Superior temporal gyrus (tissue), 1 donor: ENCODE measurements around the gene CD59.
"Not testable (repeated sequence)": the region's sequence is repeated elsewhere in the genome, so short reads cannot be mapped to it uniquely, and the experiment has no call there.

Source experiments
- DNase-seq: peaks from one replicate; pipeline ENCODE4 v3.0.0-alpha.2; 2016; ENCODE audit errors: extremely low spot score

CD59 gene

DNA sequence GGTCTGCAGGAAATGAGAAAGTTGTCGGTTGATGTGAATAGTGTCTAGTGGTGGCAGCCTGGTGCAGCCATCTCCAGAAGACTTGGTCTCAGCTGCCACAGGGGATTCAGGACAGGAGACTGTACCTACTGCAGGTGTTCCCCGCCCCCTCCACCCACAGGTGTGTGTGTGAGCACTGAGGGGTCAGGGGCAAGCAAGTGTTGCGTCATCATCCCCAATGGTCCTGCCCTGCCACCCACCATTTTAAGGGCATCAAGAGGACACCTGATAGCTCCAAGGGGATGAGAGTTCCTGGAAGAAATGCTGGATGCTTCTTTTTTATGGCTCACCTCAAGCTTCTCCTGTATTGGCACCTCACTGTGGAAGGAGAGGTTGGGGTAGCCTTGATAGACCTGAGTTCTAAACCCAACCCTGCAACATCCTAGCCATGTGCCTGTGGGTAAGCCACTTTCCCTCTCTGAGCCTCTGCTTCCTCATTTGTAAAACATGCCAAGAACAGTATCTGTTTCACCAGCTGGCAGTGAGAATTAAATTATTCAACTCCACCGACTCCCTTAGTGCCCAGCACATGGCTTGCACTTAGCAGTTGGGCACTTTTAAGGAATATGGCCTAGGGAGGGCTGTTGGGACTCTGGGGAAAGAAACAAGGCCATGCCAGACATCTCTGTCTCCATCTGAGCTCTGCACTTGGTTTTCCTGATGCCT lies 41.7 kb downstream of the CD59 start:
- no peak for DNase-seq

DNA sequence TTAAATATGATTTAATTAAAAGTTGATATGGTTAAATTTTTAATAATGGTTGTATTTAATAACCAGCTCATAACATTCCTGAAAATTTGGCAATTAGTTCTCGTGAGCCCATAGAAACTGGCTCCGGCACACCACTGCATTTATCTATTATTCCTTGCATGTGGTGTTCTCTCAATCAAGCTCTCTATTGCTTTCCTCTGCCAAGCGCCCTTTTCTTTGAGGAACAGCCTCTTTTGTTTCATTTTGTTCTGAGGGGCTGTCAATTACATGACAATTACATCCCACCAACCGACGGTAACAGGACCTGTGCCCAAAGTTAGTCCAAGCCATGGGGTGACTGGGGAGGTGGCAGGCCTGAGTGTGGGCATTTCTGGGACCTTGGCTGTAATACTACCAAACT lies 43.7 kb downstream of the CD59 start:
- DNase-seq, result no peak

GRCh38 chr11:33692013-33692504 lies 44.2 kb downstream of the CD59 start:
- DNase-seq, result peak; percentile 85

DNA sequence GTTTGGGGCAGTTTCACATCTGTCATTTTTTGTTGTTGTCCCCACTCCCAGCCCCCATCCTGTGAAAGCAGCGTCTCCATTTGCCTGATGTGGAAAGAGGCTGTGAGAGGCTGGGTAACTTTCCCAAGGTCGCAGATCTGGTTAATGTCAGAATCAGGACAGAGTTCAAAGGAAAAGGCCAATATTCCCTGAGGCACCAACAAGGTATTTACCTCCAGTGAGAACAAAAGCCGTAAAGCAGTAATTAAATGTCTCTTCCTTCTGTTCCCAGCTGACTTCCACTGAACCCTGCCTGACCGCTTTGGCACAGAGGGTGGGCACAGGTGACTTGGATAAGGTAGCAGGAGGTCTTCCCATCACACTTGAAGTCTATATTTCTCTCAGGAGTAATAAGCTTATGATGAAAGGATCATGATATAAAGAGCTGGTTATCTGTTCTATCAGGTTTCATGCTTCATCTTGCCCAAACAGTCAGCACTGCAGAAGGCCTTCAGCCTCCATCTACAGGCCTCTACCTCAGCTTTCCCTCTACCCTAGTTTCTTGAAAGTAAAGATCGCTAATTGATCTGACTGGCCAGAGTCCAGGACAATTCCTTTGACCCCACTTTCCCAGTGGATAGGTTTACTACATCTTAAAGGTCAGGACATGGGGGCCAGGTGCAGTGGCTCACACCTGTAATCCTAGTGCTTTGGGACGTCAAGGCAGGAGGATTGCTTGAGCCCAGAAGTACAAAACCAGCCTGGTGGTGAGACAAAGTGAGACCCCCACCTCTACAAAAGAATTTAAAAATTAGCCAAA lies 45.0 kb downstream of the CD59 start:
- DNase-seq, result no peak

DNA sequence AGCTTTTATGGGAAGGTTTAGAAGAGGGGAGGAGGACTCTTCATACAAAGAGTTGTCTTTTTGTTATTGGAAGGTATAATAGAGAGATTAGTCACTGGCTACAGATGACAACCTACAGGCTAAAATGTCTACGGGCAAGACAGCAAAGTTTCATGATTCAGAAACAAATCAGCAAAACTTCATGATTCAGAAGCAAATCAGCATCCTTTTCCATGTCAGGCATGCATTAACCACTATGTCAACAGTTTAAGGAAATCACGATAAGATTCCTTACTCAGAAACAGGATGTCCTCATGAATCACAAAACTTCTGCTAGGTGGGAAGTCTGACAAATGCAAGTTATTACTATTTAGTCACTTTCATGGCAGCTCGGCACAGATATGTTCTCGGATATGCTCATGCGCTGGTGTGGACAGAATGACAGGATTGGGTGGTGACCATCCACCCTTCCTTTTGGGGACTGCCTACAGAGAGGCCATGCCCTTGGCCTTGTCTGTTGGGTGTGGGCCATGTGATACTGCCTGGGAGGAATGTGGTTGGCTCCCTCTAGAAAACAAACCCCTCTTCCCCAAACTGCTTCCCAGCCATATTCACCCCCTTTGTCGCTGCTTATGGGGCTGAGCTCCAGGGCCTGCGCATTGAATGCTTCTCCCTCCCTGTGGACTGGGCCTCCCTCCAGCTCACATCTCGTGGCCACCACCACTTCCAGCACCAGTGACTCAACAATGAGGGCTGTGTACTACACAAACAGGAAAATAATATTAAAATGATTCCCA lies 45.7 kb downstream of the CD59 start:
- peak; percentile 72 for DNase-seq

DNA sequence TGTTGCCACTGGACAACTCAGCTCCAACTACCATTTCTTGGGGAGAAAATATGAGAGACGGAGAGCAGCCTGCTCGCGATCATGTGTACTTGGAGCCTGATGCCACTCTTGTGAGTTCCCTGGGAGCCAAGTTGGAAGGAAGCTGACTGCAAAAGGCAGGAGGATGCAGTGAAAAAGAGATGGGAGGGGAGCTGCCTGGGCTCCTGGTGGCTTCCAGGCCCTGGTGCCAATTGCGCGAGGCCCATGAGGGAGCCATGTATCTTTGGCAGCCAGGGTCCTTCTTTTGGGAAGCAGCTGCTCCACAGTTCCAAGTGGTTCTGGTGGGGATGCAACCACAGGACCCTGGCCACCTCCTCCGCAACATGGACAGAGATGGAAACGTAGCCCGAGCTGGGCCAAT lies 46.7 kb downstream of the CD59 start:
- DNase-seq, result no peak

GRCh38 chr11:33689085-33689484 lies 47.1 kb downstream of the CD59 start:
- DNase-seq, result no peak

GRCh38 chr11:33687733-33688479 lies 48.3 kb downstream of the CD59 start:
- peak; percentile 88 for DNase-seq

GRCh38 chr11:33685082-33685481 lies 51.1 kb downstream of the CD59 start:
- no peak for DNase-seq

DNA sequence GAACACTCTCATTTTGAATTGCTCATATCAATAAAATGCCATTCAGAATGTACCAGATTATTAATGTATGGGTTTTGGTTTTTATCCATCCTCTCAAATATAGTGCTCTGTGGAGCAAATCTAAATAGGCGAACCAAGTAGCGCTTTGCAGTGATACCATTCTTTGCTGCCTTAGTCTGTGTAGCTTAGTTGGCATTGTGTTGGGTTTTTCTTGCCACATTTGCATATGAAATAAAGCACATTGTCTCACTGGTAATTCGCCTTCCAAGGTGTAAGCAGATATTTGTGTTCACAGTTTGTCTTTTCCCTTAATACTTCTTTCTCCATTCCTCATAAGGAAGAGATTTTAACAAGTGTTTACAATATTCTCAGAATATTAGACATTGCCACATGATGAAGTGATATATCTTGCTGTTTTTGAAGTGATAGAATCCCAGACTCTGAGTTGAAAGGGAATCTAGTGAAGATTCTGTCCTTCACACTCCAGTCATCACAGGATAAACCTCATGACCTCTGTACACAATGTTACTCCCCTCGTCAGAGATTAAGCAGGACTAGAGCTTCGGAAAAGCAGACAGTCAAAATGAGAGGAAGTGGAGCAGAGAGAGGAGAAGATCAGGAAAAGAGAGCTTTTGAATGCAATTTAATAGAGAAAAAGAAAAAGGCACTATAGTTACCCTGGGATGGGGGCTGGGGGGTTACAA lies 52.1 kb downstream of the CD59 start:
- no peak for DNase-seq

GRCh38 chr11:33682446-33682845 lies 53.8 kb downstream of the CD59 start:
- DNase-seq, result no peak

GRCh38 chr11:33682019-33682418 lies 54.2 kb downstream of the CD59 start:
- no peak for DNase-seq

DNA sequence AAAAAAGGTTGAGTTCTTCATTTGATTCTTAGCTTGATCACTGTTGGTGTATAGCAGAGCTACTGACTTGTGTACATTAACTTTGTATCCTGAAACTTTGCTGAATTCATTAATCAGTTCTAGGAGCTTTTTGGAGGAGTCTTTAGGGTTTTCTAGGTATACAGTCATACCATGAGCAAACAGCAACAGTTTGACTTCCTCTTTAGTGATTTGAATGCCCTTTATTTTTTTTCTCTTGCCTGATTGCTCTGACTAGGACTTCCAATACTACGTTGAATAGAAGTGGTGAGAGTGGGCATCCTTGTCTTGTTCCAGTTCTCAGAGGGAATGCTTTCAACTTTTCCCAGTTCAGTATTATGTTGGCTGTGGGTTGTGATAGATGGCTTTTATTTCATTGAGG lies 57.6 kb downstream of the CD59 start:
- not testable (repeated sequence) for DNase-seq

DNA sequence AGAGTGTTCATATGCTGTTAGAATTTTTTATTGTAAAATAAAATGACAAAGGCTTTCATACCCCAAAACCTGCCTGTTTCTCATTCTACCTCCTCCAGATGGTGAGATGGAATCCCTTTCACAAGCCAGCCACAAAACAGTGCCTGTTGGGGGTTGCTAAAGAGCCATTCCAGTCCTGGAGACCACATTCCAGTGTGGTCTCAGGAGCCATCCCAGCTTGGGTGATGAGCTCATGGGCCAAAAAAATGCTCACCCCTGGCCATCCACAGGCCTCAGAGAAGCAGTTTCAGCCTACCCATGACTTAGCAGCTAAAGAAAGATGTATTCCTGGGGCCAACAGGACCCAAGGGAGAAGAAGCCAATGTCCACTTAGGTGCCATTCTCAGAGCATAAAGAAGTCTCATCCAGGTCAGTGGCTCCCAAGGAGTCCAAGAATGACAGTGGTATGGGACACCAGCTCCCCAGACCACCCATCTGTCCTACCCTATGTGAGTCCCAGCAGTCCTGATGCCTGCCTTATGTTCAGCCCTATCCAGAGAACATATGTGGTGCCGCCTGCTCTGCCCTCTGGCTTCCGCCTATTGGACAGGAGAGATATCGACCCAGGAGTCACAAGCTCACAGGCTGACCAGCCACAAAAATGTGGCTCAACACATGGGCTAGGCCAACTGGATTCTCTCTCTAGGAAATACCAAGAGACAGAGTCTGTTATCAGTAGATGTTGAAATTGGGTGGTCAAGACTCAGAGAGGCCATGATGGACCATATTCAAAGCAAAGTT lies 62.0 kb downstream of the CD59 start:
- DNase-seq, result no peak

DNA sequence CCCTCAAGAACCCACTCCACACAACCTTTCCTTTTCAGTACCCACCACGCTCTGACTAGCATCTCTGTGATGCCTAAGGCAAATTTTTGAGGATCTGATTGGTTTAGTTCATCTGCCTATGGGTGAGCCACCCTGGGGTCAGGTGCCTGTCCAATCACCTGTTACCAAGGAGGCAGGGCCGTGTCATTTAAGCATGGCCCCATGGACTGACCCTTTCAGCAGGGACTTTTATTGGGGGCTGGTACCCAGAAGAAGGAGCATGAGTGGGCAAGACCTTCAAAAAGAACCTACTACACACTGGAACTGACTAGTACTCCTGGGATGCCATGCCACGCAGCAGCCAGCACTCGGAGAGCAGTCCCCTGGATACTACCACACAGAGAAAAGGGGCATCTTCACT lies 64.0 kb downstream of the CD59 start:
- no peak for DNase-seq

GRCh38 chr11:33670250-33671011 lies 65.8 kb downstream of the CD59 start:
- DNase-seq, result no peak

- no peak for DNase-seq
Observed at GRCh38 chr11:33669598-33670249, 66.5 kb downstream of the CD59 start.

DNA sequence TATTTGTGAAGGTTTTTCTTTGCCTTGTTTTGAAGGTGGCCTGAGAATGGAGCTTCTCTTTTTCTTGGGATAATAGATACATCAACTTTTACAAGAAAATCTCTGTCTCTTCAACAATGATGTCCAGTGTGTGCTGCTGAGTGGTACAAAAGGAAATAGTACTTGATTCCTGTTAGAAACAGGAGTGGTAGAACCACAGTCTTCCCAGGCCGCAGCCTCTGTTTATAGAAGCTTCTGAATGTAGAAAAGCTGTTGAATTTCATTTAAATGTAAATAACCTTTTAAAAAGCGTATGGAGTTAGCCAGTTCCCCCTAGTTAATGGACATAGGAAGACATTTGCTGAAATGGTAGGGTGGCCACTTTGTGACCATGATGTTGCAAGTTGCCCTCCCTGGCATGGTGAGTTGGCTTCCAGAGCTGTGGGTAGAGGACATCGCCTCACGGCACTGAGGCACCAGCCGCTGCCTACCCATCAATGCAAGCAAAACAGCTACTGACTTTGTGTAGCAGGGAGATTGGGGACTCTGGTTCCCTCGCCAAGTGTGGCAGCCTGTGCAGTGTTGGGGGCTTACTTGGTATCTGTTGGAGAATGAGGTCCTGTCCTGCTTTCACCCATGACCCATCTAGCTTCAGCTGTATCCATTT lies 67.1 kb downstream of the CD59 start:
- no peak for DNase-seq

- no peak for DNase-seq
Observed at GRCh38 chr11:33668468-33668825, 67.8 kb downstream of the CD59 start.
